Measurements from ENCODE around the gene PCDHGB7. TPM values are rescaled to one million over a fixed set of nuclear protein-coding genes. Genes with fewer than 3 reads are reported as not detected.

Gene PCDHGB7
- total RNA-seq, 3 donors from 2014 or later: 15.4 to 21.3 (median 16.0) TPM

GRCh38 chr5:141439411-141440141 lies 22.1 kb downstream of the PCDHGB7 start:
- Histone ChIP-seq H3K36me3 (no peaks in the 10 kb centered on the region), H3K4me3 (no peak overlapping the region)

GRCh38 chr5:141440341-141440740 lies 22.9 kb downstream of the PCDHGB7 start:
- peaks cover 89 to 97% of the 10 kb centered on the region in 2 donors for H3K9me3 ChIP-seq
- H3K4me1 ChIP-seq: no peaks in the 10 kb centered on the region

More at GRCh38 chr5:141439411-141440141, 22.1 kb downstream of the PCDHGB7 start:
- Histone ChIP-seq H3K9me3 (peaks cover 84 to 97% of the 10 kb centered on the region in 2 donors), H3K4me1 (no peaks in the 10 kb centered on the region), H3K27ac (no peak overlapping the region), H3K27me3 (no peaks in the 10 kb centered on the region)
- intact Hi-C loops (cut with DNase I; ENCODE audit: low total_unique reads): no loop called here
- TF ChIP-seq CTCF (IDR thresholded peaks at IDR 0.05): no peak
- no peak for DNase-seq (ENCODE audit: low spot score in 2 of 2)

DNA sequence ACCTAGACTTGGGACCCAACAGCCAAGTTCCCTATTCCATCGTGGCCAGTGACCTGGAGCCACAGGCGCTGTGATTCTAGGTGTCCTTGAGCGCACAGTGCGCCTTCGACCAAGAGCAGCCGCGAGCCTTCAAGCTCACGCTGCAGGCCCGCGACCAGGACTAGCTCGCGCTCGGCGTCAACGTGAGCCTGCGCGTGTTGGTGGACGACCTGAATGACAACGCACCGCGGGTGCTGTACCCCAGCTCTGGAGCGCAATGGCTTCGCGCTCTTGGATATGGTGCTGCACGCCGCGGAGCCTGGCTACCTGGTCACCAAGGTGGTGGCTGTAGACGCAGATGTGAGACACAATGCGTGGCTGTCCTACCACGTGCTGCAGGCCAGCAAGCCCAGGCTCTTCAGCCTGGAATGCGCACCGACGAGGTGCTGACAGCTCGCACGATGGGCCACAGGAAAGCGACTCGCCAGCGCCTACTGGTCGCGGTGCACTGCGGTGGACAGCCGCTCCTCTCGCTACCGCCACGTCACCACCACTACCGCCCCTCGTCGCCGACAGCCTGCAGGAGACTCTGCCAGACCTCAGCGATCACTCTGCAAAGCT lies 24.2 kb downstream of the PCDHGB7 start:
- Histone ChIP-seq H3K27ac (no peak overlapping the region), H3K4me3 (peak overlapping the region in 1 of 3 donors; percentile 13), H3K27me3 (no peaks in the 10 kb centered on the region), H3K4me1 (no peaks in the 10 kb centered on the region), H3K36me3 (no peaks in the 10 kb centered on the region), H3K9me3 (peaks cover 91 to 97% of the 10 kb centered on the region in 2 donors)
- intact Hi-C loops (cut with DNase I; ENCODE audit: low total_unique reads): no loop called here
- no peak for TF ChIP-seq POLR2AphosphoS5 (IDR thresholded peaks at IDR 0.05)
- TF ChIP-seq CTCF (IDR thresholded peaks at IDR 0.05): no peak
- no peak for TF ChIP-seq POLR2A (IDR thresholded peaks at IDR 0.05)
- no peak for DNase-seq (ENCODE audit: low spot score in 2 of 2)

More at GRCh38 chr5:141440341-141440740, 22.9 kb downstream of the PCDHGB7 start:
- H3K4me3 ChIP-seq: no peak overlapping the region
- intact Hi-C loops (cut with DNase I; ENCODE audit: low total_unique reads): no loop called here
- H3K27me3 ChIP-seq: no peaks in the 10 kb centered on the region
- H3K36me3 ChIP-seq: no peaks in the 10 kb centered on the region
- no peak overlapping the region for H3K27ac ChIP-seq
- DNase-seq (ENCODE audit: low spot score in 2 of 2): no peak
- TF ChIP-seq CTCF (IDR thresholded peaks at IDR 0.05) (no peak), POLR2AphosphoS5 (IDR thresholded peaks at IDR 0.05) (no peak), POLR2A (IDR thresholded peaks at IDR 0.05) (no peak)

- H3K4me1 ChIP-seq: no peaks in the 10 kb centered on the region
- no peaks in the 10 kb centered on the region for H3K36me3 ChIP-seq
- H3K9me3 ChIP-seq: peaks cover 4 to 11% of the 10 kb centered on the region in 2 donors
- H3K27ac ChIP-seq: no peak overlapping the region
- TF ChIP-seq CTCF (IDR thresholded peaks at IDR 0.05) (no peak), POLR2AphosphoS5 (IDR thresholded peaks at IDR 0.05) (no peak), POLR2A (IDR thresholded peaks at IDR 0.05) (no peak)
- DNase-seq (ENCODE audit: low spot score in 2 of 2): no peak
- no peaks in the 10 kb centered on the region for H3K27me3 ChIP-seq
- intact Hi-C loops (cut with DNase I; ENCODE audit: low total_unique reads): no loop called here
- H3K4me3 ChIP-seq: no peak overlapping the region
Observed at GRCh38 chr5:141465351-141465750, 47.9 kb downstream of the PCDHGB7 start.

Other genes starting within 250 kb of the PCDHGB7 start
- 1 to 10 TPM; 2.3 to 4.6 (median 3.4) TPM for gene PCDHB7, start 245.0 kb upstream of the PCDHGB7 start, total RNA-seq
- 1 to 10 TPM in 1 of 3 donors, under 1 TPM in 2; 0.73 to 4.6 (median 0.80) TPM for gene PCDHB8, start 239.9 kb upstream of the PCDHGB7 start, total RNA-seq
- gene PCDHB16, start 235.3 kb upstream of the PCDHGB7 start, total RNA-seq: 10 to 100 TPM in 1 of 3 donors, 1 to 10 TPM in 2; 4.3 to 11.8 (median 6.3) TPM
- 1 to 10 TPM; 2.2 to 4.6 (median 4.1) TPM for gene PCDHB9, start 230.5 kb upstream of the PCDHGB7 start, total RNA-seq
- 1 to 10 TPM; 3.8 to 4.8 (median 4.6) TPM for gene PCDHB10, start 225.3 kb upstream of the PCDHGB7 start, total RNA-seq
- gene PCDHB11, start 218.1 kb upstream of the PCDHGB7 start, total RNA-seq: 1 to 10 TPM; 2.3 to 4.6 (median 2.7) TPM
- gene PCDHB12, start 209.0 kb upstream of the PCDHGB7 start, total RNA-seq: 1 to 10 TPM; 3.7 to 5.2 (median 5.0) TPM
- gene PCDHB13, start 203.8 kb upstream of the PCDHGB7 start, total RNA-seq: 1 to 10 TPM; 3.7 to 5.9 (median 4.8) TPM
- 1 to 10 TPM; 4.2 to 5.9 (median 5.9) TPM for gene PCDHB14, start 194.3 kb upstream of the PCDHGB7 start, total RNA-seq
- 1 to 10 TPM; 1.6 to 4.2 (median 3.3) TPM for gene PCDHB15, start 172.3 kb upstream of the PCDHGB7 start, total RNA-seq
- 1 to 10 TPM in 1 of 3 donors, under 1 TPM in 2; 0.64 to 2.0 (median 0.98) TPM for gene SLC25A2, start 113.6 kb upstream of the PCDHGB7 start, total RNA-seq
- gene TAF7, start 96.9 kb upstream of the PCDHGB7 start, total RNA-seq: 10 to 100 TPM; 59.2 to 96.2 (median 68.2) TPM
- 1 to 10 TPM in 2 of 3 donors, under 1 TPM in 1; 0.80 to 1.3 (median 1.2) TPM for gene PCDHGA1, start 87.2 kb upstream of the PCDHGB7 start, total RNA-seq
- gene PCDHGA2, start 78.9 kb upstream of the PCDHGB7 start, total RNA-seq: 1 to 10 TPM; 4.6 to 8.6 (median 6.2) TPM
- gene PCDHGA3, start 73.8 kb upstream of the PCDHGB7 start, total RNA-seq: 1 to 10 TPM; 4.3 to 5.9 (median 5.0) TPM
- 1 to 10 TPM; 2.7 to 5.9 (median 5.1) TPM for gene PCDHGB1, start 67.6 kb upstream of the PCDHGB7 start, total RNA-seq
- 10 to 100 TPM in 1 of 3 donors, 1 to 10 TPM in 2; 5.3 to 12.1 (median 6.4) TPM for gene PCDHGA4, start 62.7 kb upstream of the PCDHGB7 start, total RNA-seq
- 10 to 100 TPM in 1 of 3 donors, 1 to 10 TPM in 2; 6.2 to 10.5 (median 7.8) TPM for gene PCDHGB2, start 57.7 kb upstream of the PCDHGB7 start, total RNA-seq
- 1 to 10 TPM; 5.4 to 9.4 (median 8.8) TPM for gene PCDHGA5, start 53.5 kb upstream of the PCDHGB7 start, total RNA-seq
- 10 to 100 TPM in 1 of 3 donors, 1 to 10 TPM in 2; 5.3 to 10.2 (median 8.6) TPM for gene PCDHGB3, start 47.4 kb upstream of the PCDHGB7 start, total RNA-seq
- 1 to 10 TPM; 4.0 to 8.5 (median 8.3) TPM for gene PCDHGA6, start 43.8 kb upstream of the PCDHGB7 start, total RNA-seq
- 10 to 100 TPM in 1 of 3 donors, 1 to 10 TPM in 2; 3.7 to 10.8 (median 10.0) TPM for gene PCDHGA7, start 34.9 kb upstream of the PCDHGB7 start, total RNA-seq
- gene PCDHGB4, start 30.0 kb upstream of the PCDHGB7 start, total RNA-seq: 10 to 100 TPM in 1 of 3 donors, 1 to 10 TPM in 2; 5.3 to 10.5 (median 8.9) TPM
- 1 to 10 TPM; 2.6 to 7.2 (median 6.0) TPM for gene PCDHGA8, start 25.0 kb upstream of the PCDHGB7 start, total RNA-seq
- gene PCDHGB5, start 19.7 kb upstream of the PCDHGB7 start, total RNA-seq: 10 to 100 TPM in 2 of 3 donors, 1 to 10 TPM in 1; 7.5 to 20.6 (median 19.8) TPM
- gene PCDHGA9, start 14.9 kb upstream of the PCDHGB7 start, total RNA-seq: 10 to 100 TPM in 2 of 3 donors, 1 to 10 TPM in 1; 7.8 to 16.7 (median 13.8) TPM
- gene PCDHGB6, start 9.7 kb upstream of the PCDHGB7 start, total RNA-seq: 10 to 100 TPM in 2 of 3 donors, 1 to 10 TPM in 1; 8.8 to 12.8 (median 10.8) TPM
- gene PCDHGA10, start 4.7 kb upstream of the PCDHGB7 start, total RNA-seq: 10 to 100 TPM in 2 of 3 donors, 1 to 10 TPM in 1; 7.2 to 10.7 (median 10.5) TPM
- gene PCDHGA11, start 3.4 kb downstream of the PCDHGB7 start, total RNA-seq: 1 to 10 TPM; 5.0 to 9.8 (median 9.7) TPM
- 10 to 100 TPM in 2 of 3 donors, 1 to 10 TPM in 1; 9.8 to 12.0 (median 11.1) TPM for gene PCDHGA12, start 12.8 kb downstream of the PCDHGB7 start, total RNA-seq
- 10 to 100 TPM; 29.6 to 41.6 (median 35.1) TPM for gene PCDHGC3, start 58.3 kb downstream of the PCDHGB7 start, total RNA-seq
- gene PCDHGC4, start 67.4 kb downstream of the PCDHGB7 start, total RNA-seq: 1 to 10 TPM; 2.6 to 6.2 (median 6.0) TPM
- 1 to 10 TPM; 2.1 to 3.5 (median 3.3) TPM for gene PCDHGC5, start 71.4 kb downstream of the PCDHGB7 start, total RNA-seq
- gene DIAPH1, start 201.3 kb downstream of the PCDHGB7 start, total RNA-seq: 10 to 100 TPM; 58.8 to 64.8 (median 63.6) TPM
- gene HDAC3, start 219.2 kb downstream of the PCDHGB7 start, total RNA-seq: 10 to 100 TPM; 50.2 to 52.5 (median 52.1) TPM
- gene RELL2, start 219.3 kb downstream of the PCDHGB7 start, total RNA-seq: 1 to 10 TPM; 1.3 to 4.3 (median 4.0) TPM
- gene FCHSD1, start 233.7 kb downstream of the PCDHGB7 start, total RNA-seq: 10 to 100 TPM; 18.1 to 32.1 (median 24.3) TPM

All from breast epithelium (tissue), 4 donors.